ENCODE measurements around the gene RAB6B. TPM values are rescaled to one million over a fixed set of nuclear protein-coding genes. Genes with fewer than 3 reads are reported as not detected.

RAB6B gene
- total RNA-seq, 2 donors from 2014 or later, result 2.6 to 5.6 TPM

- Histone ChIP-seq H3K27me3 (no peaks in the 10 kb centered on the region), H3K36me3 (no peaks in the 10 kb centered on the region), H3K27ac (no peak overlapping the region), H3K9ac (ENCODE audit: low read depth in 2 of 2, low read length in 2 of 2) (no peak overlapping the region), H3K4me1 (no peaks in the 10 kb centered on the region), H3K9me3 (no peaks in the 10 kb centered on the region), H3K4me3 (no peak overlapping the region)
- no peak for DNase-seq
- intact Hi-C loops (cut with DNase I), result no loop called here
- no peak for TF ChIP-seq CTCF (IDR thresholded peaks at IDR 0.05)
These were observed 55.5 kb downstream of the RAB6B start for GRCh38 chr3:133840055-133840737.

GRCh38 chr3:133838916-133839800 lies 56.5 kb downstream of the RAB6B start:
- Histone ChIP-seq H3K4me3 (no peak overlapping the region), H3K9me3 (no peaks in the 10 kb centered on the region), H3K27ac (no peak overlapping the region), H3K36me3 (no peaks in the 10 kb centered on the region), H3K4me1 (no peaks in the 10 kb centered on the region), H3K27me3 (no peaks in the 10 kb centered on the region), H3K9ac (ENCODE audit: low read depth in 2 of 2, low read length in 2 of 2) (no peak overlapping the region)
- DNase-seq, result no peak
- no peak for TF ChIP-seq CTCF (IDR thresholded peaks at IDR 0.05)
- intact Hi-C loops (cut with DNase I), result no loop called here

GRCh38 chr3:133838296-133838789 lies 57.3 kb downstream of the RAB6B start:
- DNase-seq, result no peak
- TF ChIP-seq CTCF (IDR thresholded peaks at IDR 0.05), result no peak
- intact Hi-C loops (cut with DNase I), result no loop called here

GRCh38 chr3:133837487-133838295 lies 58.0 kb downstream of the RAB6B start:
- Histone ChIP-seq H3K9ac (ENCODE audit: low read depth in 2 of 2, low read length in 2 of 2) (no peak overlapping the region), H3K27me3 (no peaks in the 10 kb centered on the region), H3K4me3 (no peak overlapping the region), H3K4me1 (no peaks in the 10 kb centered on the region), H3K9me3 (no peaks in the 10 kb centered on the region), H3K27ac (no peak overlapping the region), H3K36me3 (no peaks in the 10 kb centered on the region)
- intact Hi-C loops (cut with DNase I), result no loop called here
- TF ChIP-seq CTCF (IDR thresholded peaks at IDR 0.05), result no peak
- no peak for DNase-seq

More at GRCh38 chr3:133838296-133838789, 57.3 kb downstream of the RAB6B start:
- Histone ChIP-seq H3K36me3 (no peaks in the 10 kb centered on the region), H3K27ac (no peak overlapping the region), H3K9ac (ENCODE audit: low read depth in 2 of 2, low read length in 2 of 2) (no peak overlapping the region), H3K27me3 (no peaks in the 10 kb centered on the region), H3K9me3 (no peaks in the 10 kb centered on the region), H3K4me1 (no peaks in the 10 kb centered on the region), H3K4me3 (no peak overlapping the region)

- Histone ChIP-seq H3K4me1 (no peaks in the 10 kb centered on the region), H3K27me3 (no peaks in the 10 kb centered on the region), H3K9me3 (no peaks in the 10 kb centered on the region), H3K36me3 (no peaks in the 10 kb centered on the region), H3K27ac (no peak overlapping the region), H3K4me3 (no peak overlapping the region), H3K9ac (ENCODE audit: low read depth in 2 of 2, low read length in 2 of 2) (no peak overlapping the region)
- no peak for DNase-seq
- intact Hi-C loops (cut with DNase I), result no loop called here
- no peak for TF ChIP-seq CTCF (IDR thresholded peaks at IDR 0.05)
These were observed 59.1 kb downstream of the RAB6B start for GRCh38 chr3:133836497-133837158.
